ENCODE measurements around the gene GRIA1.

GRCh38 chr5:153592081-153592480, 101.6 kb downstream of the GRIA1 start:
- TF ChIP-seq, protein P1, sequence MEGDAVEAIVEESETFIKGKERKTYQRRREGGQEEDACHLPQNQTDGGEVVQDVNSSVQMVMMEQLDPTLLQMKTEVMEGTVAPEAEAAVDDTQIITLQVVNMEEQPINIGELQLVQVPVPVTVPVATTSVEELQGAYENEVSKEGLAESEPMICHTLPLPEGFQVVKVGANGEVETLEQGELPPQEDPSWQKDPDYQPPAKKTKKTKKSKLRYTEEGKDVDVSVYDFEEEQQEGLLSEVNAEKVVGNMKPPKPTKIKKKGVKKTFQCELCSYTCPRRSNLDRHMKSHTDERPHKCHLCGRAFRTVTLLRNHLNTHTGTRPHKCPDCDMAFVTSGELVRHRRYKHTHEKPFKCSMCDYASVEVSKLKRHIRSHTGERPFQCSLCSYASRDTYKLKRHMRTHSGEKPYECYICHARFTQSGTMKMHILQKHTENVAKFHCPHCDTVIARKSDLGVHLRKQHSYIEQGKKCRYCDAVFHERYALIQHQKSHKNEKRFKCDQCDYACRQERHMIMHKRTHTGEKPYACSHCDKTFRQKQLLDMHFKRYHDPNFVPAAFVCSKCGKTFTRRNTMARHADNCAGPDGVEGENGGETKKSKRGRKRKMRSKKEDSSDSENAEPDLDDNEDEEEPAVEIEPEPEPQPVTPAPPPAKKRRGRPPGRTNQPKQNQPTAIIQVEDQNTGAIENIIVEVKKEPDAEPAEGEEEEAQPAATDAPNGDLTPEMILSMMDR (IDR thresholded peaks at IDR 0.05): no peak
- no peak for TF ChIP-seq POLR2A (IDR thresholded peaks at IDR 0.05)
